GM08714 (cell line): ENCODE measurements around the gene SLC6A18.
"Not testable (repeated sequence)": the region's sequence is repeated elsewhere in the genome, so short reads cannot be mapped to it uniquely, and the experiment has no call there.

Source experiments
- H3K4me3 ChIP-seq: fragments of 200-500 bp; sonication (Bioruptor generic); 2 replicates; pipeline ENCODE4 v1.5.1; 2014; ENCODE audit warnings: mild to moderate bottlenecking, low read length, inconsistent platforms
- ZNF274 ChIP-seq: IDR thresholded peaks from 2 replicates; pipeline ENCODE4 v1.6.1; 2012; ENCODE audit warnings: mild to moderate bottlenecking, low read depth, low read length

SLC6A18 gene

DNA sequence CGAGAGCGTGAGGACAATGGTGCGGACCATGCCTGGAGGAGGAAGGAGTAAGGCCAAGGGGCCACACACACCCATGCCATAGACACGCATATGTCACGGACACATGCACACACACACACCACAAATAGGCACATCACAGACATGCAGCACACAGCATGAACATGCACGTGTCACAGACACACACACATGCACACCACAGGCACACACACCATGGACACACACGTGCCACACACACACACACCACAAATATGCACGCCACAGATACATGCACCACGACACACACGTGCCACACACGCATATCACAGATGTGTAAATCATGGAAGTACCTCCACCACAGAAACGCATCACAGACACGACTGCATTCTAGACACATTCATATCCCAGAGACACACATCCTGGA, 53.0 kb downstream of the SLC6A18 start:
- H3K4me3 ChIP-seq: no peak overlapping the region
- TF ChIP-seq ZNF274: no peak

GRCh38 chr5:1278656-1279442, 53.7 kb downstream of the SLC6A18 start:
- H3K4me3 ChIP-seq: no peak overlapping the region
- no peak for TF ChIP-seq ZNF274

- no peak overlapping the region for H3K4me3 ChIP-seq
- TF ChIP-seq ZNF274: no peak
Observed at GRCh38 chr5:1279443-1280151, 54.4 kb downstream of the SLC6A18 start.

DNA sequence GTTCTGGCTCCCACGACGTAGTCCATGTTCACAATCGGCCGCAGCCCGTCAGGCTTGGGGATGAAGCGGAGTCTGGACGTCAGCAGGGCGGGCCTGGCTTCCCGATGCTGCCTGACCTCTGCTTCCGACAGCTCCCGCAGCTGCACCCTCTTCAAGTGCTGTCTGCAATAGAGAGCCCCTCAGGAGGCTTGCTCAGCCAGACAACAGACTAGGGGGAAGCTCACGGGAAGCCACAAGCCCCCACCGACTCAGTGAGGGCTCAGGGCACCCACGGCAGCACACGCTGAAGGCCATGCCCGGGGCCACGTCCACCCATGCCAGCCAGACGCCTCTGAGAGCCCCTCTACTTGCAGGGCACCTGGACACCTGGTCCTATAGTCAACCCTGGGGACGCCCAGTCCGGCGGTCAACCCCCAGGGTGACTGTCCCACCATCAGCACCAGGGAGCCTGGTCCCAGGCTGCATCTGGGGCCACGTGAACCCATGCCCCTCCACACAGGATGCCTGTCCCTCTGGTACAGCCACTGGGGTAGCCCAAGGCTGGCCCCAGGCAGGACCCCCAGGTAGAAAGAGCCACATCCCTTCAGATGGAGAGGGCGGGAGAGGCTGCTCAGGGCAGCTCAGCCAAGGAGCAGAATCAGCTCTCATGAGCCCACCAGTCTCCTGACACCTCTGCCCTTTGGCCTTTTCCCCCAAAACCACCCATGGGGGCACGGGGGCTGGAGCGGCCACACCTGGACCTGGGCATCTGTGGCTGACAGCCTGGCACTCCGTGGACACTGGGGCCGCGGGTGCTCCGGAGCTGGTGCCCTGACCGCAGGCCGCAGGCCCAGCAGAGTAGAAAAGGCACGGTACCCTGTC, 55.2 kb downstream of the SLC6A18 start:
- H3K4me3 ChIP-seq: no peak overlapping the region
- no peak for TF ChIP-seq ZNF274

DNA sequence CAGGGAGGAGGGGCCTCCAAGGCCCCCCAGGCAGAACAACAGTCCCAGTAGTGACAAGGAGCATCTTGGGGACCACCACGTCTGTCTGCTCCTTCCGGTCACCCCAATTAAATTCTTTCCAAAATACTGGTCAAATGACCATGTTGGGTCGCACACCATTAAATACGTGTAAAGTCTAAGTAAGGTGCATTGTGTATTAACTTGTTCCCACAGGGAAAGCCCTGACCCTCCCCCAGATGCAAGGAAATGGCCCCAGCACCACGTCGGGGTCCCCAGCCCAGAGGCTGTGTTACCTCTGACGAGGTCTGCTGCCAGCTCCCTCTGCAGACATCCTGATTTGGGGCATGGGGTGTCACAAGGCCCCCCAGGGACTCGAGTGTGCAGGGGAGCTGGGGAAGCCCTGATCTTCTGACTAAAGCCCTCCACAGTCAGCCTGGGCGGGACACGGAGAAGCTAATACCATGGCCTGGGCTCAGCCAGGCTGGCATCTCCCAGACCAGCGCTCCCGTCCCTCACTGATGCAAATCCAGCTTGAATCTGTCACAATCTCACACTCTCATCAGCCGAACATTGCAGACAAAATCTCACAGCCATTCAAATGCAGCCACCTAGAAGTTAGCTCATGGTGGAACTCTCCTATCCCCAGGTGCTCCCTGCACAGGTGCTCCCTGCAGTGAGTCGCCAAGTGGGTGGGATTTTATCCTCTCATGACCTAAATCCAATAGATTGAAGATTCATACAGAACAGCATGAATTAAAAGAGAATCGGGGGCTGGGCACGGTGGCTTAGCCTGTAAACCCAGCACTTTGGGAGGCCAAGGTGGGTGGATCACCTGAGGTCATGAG, 56.1 kb downstream of the SLC6A18 start:
- no peak overlapping the region for H3K4me3 ChIP-seq
- no peak for TF ChIP-seq ZNF274

DNA sequence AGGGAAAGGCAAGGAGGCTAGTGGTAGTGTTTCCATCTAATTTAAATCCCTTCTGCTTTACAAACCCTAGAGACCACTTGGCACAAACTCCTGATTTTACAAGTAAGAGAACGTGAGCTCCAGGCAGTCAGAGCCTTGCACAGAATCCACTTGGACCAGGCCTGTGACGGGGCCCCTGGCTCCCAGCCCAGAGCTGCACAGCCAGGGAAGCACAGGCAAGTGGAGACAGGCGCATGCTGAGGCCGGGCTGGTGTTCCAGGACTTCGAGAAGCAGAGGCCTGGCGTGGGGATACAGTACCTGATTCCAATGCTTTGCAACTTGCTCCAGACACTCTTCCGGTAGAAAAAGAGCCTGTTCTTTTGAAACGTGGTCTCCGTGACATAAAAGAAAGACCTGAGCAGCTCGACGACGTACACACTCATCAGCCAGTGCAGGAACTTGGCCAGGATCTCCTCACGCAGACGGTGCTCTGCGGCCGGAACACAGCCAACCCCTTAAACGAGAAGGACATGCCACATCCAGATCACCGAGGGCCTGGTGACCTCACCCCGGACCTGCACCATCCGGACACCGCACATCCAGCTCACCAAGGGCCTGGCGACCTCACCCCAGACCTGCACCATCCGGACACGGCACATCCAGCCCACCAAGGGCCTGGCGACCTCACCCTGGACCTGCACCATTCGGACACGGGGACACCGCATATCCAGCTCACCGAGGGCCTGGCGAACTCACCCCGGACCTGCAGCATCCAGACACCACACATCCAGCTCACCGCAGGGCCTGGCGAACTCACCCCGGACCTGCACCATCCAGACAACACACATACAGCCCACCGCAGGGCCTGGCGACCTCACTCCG, 57.2 kb downstream of the SLC6A18 start:
- no peak for TF ChIP-seq ZNF274
- no peak overlapping the region for H3K4me3 ChIP-seq

- not testable (repeated sequence) for H3K4me3 ChIP-seq
Observed at GRCh38 chr5:1282993-1283728, 58.0 kb downstream of the SLC6A18 start.

GRCh38 chr5:1283729-1284041, 58.5 kb downstream of the SLC6A18 start:
- H3K4me3 ChIP-seq: not testable (repeated sequence)

GRCh38 chr5:1284336-1284970, 59.3 kb downstream of the SLC6A18 start:
- not testable (repeated sequence) for H3K4me3 ChIP-seq

GRCh38 chr5:1285141-1285540, 60.0 kb downstream of the SLC6A18 start:
- TF ChIP-seq ZNF274: no peak
- H3K4me3 ChIP-seq: no peak overlapping the region

- no peak for TF ChIP-seq ZNF274
- no peak overlapping the region for H3K4me3 ChIP-seq
Observed at GRCh38 chr5:1285883-1286291, 60.7 kb downstream of the SLC6A18 start.

DNA sequence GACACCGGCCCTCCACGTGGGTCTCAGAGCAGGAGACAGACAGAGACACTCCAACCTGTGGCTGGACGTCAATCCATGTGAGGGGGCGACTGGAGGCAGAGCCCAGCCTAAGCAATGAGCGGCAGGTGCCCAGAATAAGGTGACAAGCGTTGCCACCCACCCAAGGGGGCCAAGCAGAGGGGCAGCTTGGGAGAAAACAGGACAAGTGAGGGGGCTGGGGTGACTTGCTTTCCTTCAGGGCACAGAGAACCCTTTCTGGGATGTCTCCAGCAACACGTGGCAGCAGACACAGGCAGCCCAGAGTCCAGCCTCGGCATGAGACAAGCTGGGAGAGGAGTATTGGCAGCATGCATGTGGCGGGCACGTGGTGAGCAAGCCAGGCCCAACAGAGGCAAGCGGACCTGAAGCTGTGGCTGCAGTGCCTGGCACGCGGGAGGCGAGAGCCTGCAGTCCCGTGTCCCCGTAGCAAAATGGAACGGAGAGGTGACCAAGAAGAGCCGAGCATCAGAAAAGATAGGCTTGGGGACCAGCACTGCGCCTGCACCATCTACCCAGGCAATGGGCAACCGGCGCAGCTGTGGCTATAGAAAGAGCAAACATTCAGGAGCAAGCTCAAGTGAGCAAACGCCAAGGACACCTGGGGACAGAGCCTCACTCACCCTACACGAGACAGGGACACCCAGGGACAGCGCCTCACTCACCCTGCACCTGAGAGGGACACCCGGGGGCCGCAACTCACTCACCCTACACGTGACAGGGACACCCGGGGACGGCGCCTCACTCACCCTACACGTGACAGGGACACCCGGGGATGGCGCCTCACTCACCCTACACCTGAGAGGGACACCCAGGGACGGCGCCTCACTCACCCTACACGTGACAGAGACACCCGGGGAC, 63.5 kb downstream of the SLC6A18 start:
- TF ChIP-seq ZNF274: no peak
- H3K4me3 ChIP-seq: no peak overlapping the region

DNA sequence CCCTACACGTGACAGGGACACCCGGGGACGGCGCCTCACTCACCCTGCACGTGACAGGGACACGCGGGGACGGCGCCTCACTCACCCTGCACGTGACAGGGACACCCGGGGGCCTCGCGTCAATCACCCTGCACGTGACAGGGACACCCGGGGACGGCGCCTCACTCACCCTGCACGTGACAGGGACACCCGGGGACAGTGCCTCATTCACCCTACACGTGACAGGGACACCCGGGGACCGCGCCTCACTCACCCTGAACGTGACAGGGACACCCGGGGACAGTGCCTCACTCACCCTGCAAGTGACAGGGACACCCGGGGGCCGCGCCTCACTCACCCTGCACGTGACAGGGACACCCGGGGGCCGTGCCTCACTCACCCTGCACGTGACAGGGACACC, 64.4 kb downstream of the SLC6A18 start:
- H3K4me3 ChIP-seq: not testable (repeated sequence)

GRCh38 chr5:1290956-1291355, 65.8 kb downstream of the SLC6A18 start:
- not testable (repeated sequence) for H3K4me3 ChIP-seq
